Spleen (tissue), 11 donors: ENCODE measurements around the gene SNAPC1. TPM values are rescaled to one million over a fixed set of nuclear protein-coding genes. Genes with fewer than 3 reads are reported as not detected.

Experiments used
- DNase-seq: peaks from one replicate; pipeline ENCODE4 v3.0.0-alpha.2; 2020
- H3K27ac ChIP-seq, 8 donors: fragments of 200-600 bp; sonication (generic) in 7 of 8; 1 replicate in 4 of 8; 2 replicates in 4 of 8; pipeline versions ENCODE4 v1.5.0 to v1.8.0; 2016 to 2021; ENCODE audit warnings: inconsistent platforms in 4 of 8, mild to moderate bottlenecking in 4 of 8, moderate library complexity in 1 of 8
- H3K27me3 ChIP-seq, 7 donors: fragments of 200-600 bp; sonication (generic) in 6 of 7; replicated peaks in 1 of 7; 1 replicate in 4 of 7; 2 replicates in 3 of 7; pipeline versions ENCODE4 v1.5.0 to v1.8.0; 2016 to 2021; ENCODE audit warnings: inconsistent platforms in 3 of 7, mild to moderate bottlenecking in 1 of 7
- H3K36me3 ChIP-seq, 6 donors: fragments of 200-600 bp; sonication (generic) in 5 of 6; 1 replicate in 4 of 6; 2 replicates in 2 of 6; pipeline versions ENCODE4 v1.5.0 to v1.8.0; 2016 to 2021; ENCODE audit warnings: inconsistent platforms in 2 of 6
- H3K4me1 ChIP-seq, 6 donors: fragments of 200-600 bp; sonication (generic) in 5 of 6; 1 replicate in 3 of 6; 2 replicates in 3 of 6; pipeline versions ENCODE4 v1.5.0 to v1.8.0; 2016 to 2021; ENCODE audit warnings: inconsistent platforms in 3 of 6
- H3K4me3 ChIP-seq, 8 donors: fragments of 200-600 bp; sonication (generic) in 7 of 8; 1 replicate in 4 of 8; 2 replicates in 4 of 8; pipeline versions ENCODE4 v1.5.0 to v1.8.0; 2016 to 2021; ENCODE audit warnings: inconsistent platforms in 4 of 8, mild to moderate bottlenecking in 4 of 8, moderate library complexity in 2 of 8
- H3K9me3 ChIP-seq, 8 donors: fragments of 200-600 bp; sonication (generic) in 7 of 8; 1 replicate in 4 of 8; 2 replicates in 4 of 8; pipeline versions ENCODE4 v1.5.0 to v1.8.0; 2016 to 2021; ENCODE audit warnings: inconsistent platforms in 4 of 8
- POLR2A ChIP-seq, 3 donors: fragments of 450-650 bp; IDR thresholded peaks; one replicate each; pipeline ENCODE4 v1.5.1; 2017; ENCODE audit warnings: antibody characterized with exemption in 3 of 3, mild to moderate bottlenecking in 1 of 3
- POLR2AphosphoS5 ChIP-seq, 3 donors: sonication (generic); formaldehyde crosslinking; IDR thresholded peaks; one replicate each; pipeline ENCODE4 v1.5.1; 2017; ENCODE audit warnings: antibody characterized with exemption in 3 of 3
- WGBS, 5 donors: extraction: QIAGEN DNeasy Blood & Tissue Kit in 3 of 5; methylation state at CpG; one replicate each; pipeline versions ENCODE4 v1.1.5 to v1.1.7; 2013 to 2018; 5-methylcytosine and 5-hydroxymethylcytosine counted together
- intact Hi-C: fragments of 100-400 bp; cut with DNase I; formaldehyde crosslinking; loops from one replicate; pipeline ENCODE4 v1.15.0; 2023; ENCODE audit warnings: low total_unique reads
- polyA plus RNA-seq, 3 donors: library from polyadenylated mRNA; stranded (reverse); fragments of 200-250 nt; gene quantifications; one replicate each; pipeline ENCODE4 v1.2.1, GENCODE V29; 2013
- total RNA-seq, 7 donors: library from RNA; depleted of rRNA in 3 of 7; stranded (reverse); fragments of >200 nt in 3 of 7; fragmentation: NEBNext Ultra II Directional in 4 of 7; extraction: Animal tissue kit (Norgen Biotek cat#: 25700) in 4 of 7; gene quantifications; one replicate each; pipeline versions ENCODE4 v1.1.0 to v1.2.1, GENCODE V29; 2016 to 2021
- TF ChIP-seq, protein P1 (sequence below), 11 experiments: fragments of 200-600 bp in 7 of 11; fragments of 450-650 bp in 4 of 11; sonication (generic) in 4 of 11; IDR thresholded peaks in 8 of 11; conservative IDR thresholded peaks in 3 of 11; 1 replicate in 7 of 11; 2 replicates in 4 of 11; pipeline versions ENCODE4 v1.4.0 to v1.8.0; 2016 to 2021; ENCODE audit warnings: antibody characterized with exemption in 11 of 11, inconsistent platforms in 4 of 11, mild to moderate bottlenecking in 1 of 11
- donor health status: healthy with polysubstance abuse.
- donor health status: DM: no; HTN: no; CAD: no; lungs with moderate emphysema.
- donor health status: DM: no; HTN: no; CAD: no.
- donor health status: Bipolar disorder and iron deficiency.
- donor health status: healthy.
- donor health status: DM: no; HTN: no; CAD: no.
- donor health status: DM: yes; HTN: yes; CAD: no.

SNAPC1 gene
- total and polyA plus RNA-seq, 10 donors, result 3.3 to 12.2 (median 5.8) TPM

DNA sequence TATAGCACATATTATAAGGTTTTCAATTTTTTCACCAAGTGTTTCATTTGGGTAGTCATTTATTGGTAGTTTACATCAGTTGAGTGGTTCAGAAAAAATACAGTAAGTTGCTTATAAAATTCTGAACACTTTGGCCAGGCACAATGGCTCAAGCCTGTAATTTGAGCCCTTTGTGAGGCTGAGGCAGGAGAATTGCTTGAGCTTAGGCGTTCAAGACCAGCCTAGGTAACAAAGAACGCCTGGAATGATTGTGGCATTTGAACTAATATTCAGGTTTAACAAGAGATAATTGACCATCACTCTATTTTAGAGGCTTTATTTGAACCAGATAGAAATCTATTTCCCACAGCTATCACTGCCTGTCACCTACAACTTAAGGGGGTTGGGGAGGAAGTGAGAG, 44.2 kb upstream of the SNAPC1 start:
- peaks cover 0 to 24% (median 12%) of the 10 kb centered on the region in 6 donors for H3K36me3 ChIP-seq
- no peaks in the 10 kb centered on the region for H3K9me3 ChIP-seq
- no peak for DNase-seq
- TF ChIP-seq, protein P1, sequence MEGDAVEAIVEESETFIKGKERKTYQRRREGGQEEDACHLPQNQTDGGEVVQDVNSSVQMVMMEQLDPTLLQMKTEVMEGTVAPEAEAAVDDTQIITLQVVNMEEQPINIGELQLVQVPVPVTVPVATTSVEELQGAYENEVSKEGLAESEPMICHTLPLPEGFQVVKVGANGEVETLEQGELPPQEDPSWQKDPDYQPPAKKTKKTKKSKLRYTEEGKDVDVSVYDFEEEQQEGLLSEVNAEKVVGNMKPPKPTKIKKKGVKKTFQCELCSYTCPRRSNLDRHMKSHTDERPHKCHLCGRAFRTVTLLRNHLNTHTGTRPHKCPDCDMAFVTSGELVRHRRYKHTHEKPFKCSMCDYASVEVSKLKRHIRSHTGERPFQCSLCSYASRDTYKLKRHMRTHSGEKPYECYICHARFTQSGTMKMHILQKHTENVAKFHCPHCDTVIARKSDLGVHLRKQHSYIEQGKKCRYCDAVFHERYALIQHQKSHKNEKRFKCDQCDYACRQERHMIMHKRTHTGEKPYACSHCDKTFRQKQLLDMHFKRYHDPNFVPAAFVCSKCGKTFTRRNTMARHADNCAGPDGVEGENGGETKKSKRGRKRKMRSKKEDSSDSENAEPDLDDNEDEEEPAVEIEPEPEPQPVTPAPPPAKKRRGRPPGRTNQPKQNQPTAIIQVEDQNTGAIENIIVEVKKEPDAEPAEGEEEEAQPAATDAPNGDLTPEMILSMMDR (IDR thresholded peaks at IDR 0.05 in 8 of 11, conservative IDR thresholded peaks at IDR 0.05 in 3 of 11), result no peak
- TF ChIP-seq POLR2AphosphoS5 (IDR thresholded peaks at IDR 0.05) (no peak), POLR2A (IDR thresholded peaks at IDR 0.05) (no peak)
- intact Hi-C loops, result loop anchor here (10.0 kb wide), 1 partner anchor 133 kb away; no protein-coding TSS in a partner anchor
- peaks cover 50 to 100% (median 82%) of the 10 kb centered on the region in 6 donors for H3K4me1 ChIP-seq
- peak overlapping the region in 6 of 8 donors; percentile 22 to 81 (median 67) for H3K27ac ChIP-seq
- no peaks in the 10 kb centered on the region for H3K27me3 ChIP-seq
- no peak overlapping the region for H3K4me3 ChIP-seq
- 77 to 95% (median 86%) methylated on average over 2 of the region's 2 CpGs for WGBS, 5 donors

DNA sequence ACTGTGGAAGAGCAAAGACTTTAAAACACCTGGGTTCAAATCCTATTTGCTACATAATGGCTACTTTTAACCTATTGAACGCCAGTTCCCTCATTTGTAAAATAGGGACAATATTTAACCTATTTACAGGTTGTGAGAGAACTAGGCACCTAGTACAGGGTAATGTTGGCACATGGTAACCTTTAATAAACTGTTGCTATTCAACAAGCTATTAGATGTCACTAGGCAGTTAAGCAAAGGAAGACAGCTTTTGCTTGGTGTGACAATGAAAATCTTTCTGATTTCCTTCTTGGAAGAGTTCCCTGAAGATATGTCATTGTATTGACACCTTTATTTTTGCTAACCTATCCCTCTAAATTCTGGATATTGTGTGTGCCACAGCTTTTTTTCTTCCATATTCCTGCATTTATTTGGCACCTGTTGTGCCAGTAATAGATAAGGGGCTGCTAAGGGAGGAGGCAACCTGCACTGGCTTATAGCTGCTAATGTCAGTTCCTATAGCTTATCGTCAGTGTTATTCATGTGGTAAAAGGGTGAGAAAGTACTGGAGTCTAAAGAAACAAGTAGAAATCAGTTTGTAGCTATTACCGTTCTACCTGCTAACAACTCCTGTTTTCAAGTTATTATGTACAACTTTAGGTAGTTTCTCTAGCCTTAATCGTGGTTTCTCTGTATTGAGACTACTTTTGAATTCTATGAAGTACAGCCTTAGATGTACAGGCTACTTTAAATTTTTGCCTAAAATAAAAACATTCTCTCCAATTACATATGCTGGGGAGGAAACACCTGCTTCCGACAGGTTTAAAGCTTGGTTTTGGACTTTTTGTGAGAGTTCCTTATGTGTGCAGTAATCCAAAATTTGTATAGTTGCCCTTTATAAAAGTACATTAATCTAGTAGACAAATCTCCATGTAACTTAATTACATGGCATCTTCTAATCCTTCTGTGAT, 42.6 kb upstream of the SNAPC1 start:
- Histone ChIP-seq H3K4me1 (peaks cover 46 to 99% (median 70%) of the 10 kb centered on the region in 6 donors), H3K36me3 (peaks cover 0 to 40% (median 24%) of the 10 kb centered on the region in 6 donors), H3K27ac (peak overlapping the region; percentile 38 to 81 (median 68)), H3K27me3 (no peaks in the 10 kb centered on the region), H3K4me3 (peak overlapping the region in 2 of 8 donors; percentile 3 to 7), H3K9me3 (no peaks in the 10 kb centered on the region)
- 20 to 35% (median 23%) methylated on average over 5 of the region's 5 CpGs for WGBS, 5 donors
- intact Hi-C loops, result loop anchor here (10.0 kb wide), 2 partner anchors 135 to 255 kb away; no protein-coding TSS in a partner anchor
- TF ChIP-seq POLR2A (IDR thresholded peaks at IDR 0.05), result no peak
- TF ChIP-seq, protein P1 (IDR thresholded peaks at IDR 0.05 in 8 of 11, conservative IDR thresholded peaks at IDR 0.05 in 3 of 11), result no peak
- TF ChIP-seq POLR2AphosphoS5 (IDR thresholded peaks at IDR 0.05), result no peak
- no peak for DNase-seq

DNA sequence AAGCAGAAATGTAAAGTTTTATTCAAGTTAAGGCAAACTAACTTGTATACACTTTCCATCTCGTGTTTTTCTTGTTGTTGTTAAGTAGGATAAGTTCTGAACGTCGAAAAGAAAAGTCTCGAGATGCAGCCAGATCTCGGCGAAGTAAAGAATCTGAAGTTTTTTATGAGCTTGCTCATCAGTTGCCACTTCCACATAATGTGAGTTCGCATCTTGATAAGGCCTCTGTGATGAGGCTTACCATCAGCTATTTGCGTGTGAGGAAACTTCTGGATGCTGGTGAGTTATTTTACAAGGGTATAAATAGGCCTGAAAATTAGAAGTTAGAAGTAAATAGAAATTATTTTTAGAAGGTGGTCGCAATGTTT, 41.9 kb upstream of the SNAPC1 start:
- no peaks in the 10 kb centered on the region for H3K27me3 ChIP-seq
- H3K9me3 ChIP-seq, result no peaks in the 10 kb centered on the region
- peaks cover 46 to 98% (median 64%) of the 10 kb centered on the region in 6 donors for H3K4me1 ChIP-seq
- no peak for DNase-seq
- TF ChIP-seq, protein P1 (IDR thresholded peaks at IDR 0.05 in 8 of 11, conservative IDR thresholded peaks at IDR 0.05 in 3 of 11), result no peak
- TF ChIP-seq POLR2A (IDR thresholded peaks at IDR 0.05) (no peak), POLR2AphosphoS5 (IDR thresholded peaks at IDR 0.05) (no peak)
- H3K27ac ChIP-seq, result peak overlapping the region; percentile 38 to 81 (median 68)
- WGBS, 5 donors, result 27 to 38% (median 31%) methylated on average over 9 of the region's 9 CpGs
- H3K4me3 ChIP-seq, result peak overlapping the region in 2 of 8 donors; percentile 3 to 7
- peaks cover 0 to 47% (median 31%) of the 10 kb centered on the region in 6 donors for H3K36me3 ChIP-seq
- intact Hi-C loops, result loop anchor here (10.0 kb wide), 1 partner anchor 255 kb away; no protein-coding TSS in a partner anchor

DNA sequence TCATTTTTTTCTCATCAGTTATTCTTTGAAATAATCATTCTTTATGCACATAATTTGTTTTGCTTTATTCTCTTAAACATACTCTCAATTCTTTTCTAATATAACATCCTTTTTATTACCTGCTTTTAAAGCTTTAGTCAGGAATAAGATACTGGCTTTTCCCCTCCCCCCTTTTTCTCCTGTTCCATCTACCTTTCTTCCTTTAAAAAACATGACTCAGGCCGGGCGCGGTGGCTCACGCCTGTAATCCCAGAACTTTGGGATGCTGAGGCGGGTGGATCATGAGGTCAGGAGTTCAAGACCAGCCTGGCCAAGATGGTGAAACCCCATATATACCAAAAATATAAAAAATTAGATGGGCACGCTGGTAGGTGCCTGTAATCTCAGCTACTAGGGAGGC, 41.5 kb upstream of the SNAPC1 start:
- WGBS, 5 donors, result 72 to 80% (median 75%) methylated on average over 6 of the region's 6 CpGs
- Histone ChIP-seq H3K36me3 (peaks cover 0 to 51% (median 35%) of the 10 kb centered on the region in 6 donors), H3K9me3 (no peaks in the 10 kb centered on the region), H3K27me3 (no peaks in the 10 kb centered on the region), H3K4me1 (peaks cover 46 to 97% (median 59%) of the 10 kb centered on the region in 6 donors), H3K4me3 (no peak overlapping the region), H3K27ac (peak overlapping the region in 7 of 8 donors; percentile 56 to 81 (median 68))
- TF ChIP-seq POLR2AphosphoS5 (IDR thresholded peaks at IDR 0.05) (peak in 1 of 3 donors; percentile 27), POLR2A (IDR thresholded peaks at IDR 0.05) (no peak)
- DNase-seq, result no peak
- intact Hi-C loops, result loop anchor here (10.0 kb wide), 1 partner anchor 256 kb away; no protein-coding TSS in a partner anchor
